Neural progenitor cell (in vitro differentiated cells): ENCODE results near the gene INSC. TPM values are rescaled to one million over a fixed set of nuclear protein-coding genes. Genes with fewer than 3 reads are reported as not detected.

ENCODE experiments used
- DNase-seq: peaks from one replicate; pipeline ENCODE4 v3.0.0-alpha.2; 2016; ENCODE audit warnings: low spot score
- H2AFZ ChIP-seq: fragments of 200-600 bp; sonication (generic); replicated peaks from 2 replicates; pipeline ENCODE4 v1.6.1; 2016; ENCODE audit warnings: antibody characterized with exemption
- H3F3A ChIP-seq: fragments of 200-600 bp; sonication (generic); 2 replicates; pipeline ENCODE4 v1.6.1; 2016; ENCODE audit warnings: antibody characterized with exemption, low read depth
- H3K27ac ChIP-seq: fragments of 200-600 bp; sonication (generic); 2 replicates; pipeline ENCODE4 v1.5.1; 2016; ENCODE audit warnings: mild to moderate bottlenecking
- H3K27me3 ChIP-seq: fragments of 200-600 bp; sonication (generic); 2 replicates; pipeline ENCODE4 v1.6.1; 2016; ENCODE audit warnings: mild to moderate bottlenecking, moderate library complexity
- H3K36me3 ChIP-seq: fragments of 200-600 bp; sonication (generic); 2 replicates; pipeline ENCODE4 v1.5.1; 2016
- H3K4me1 ChIP-seq: fragments of 200-600 bp; sonication (generic); 2 replicates; pipeline ENCODE4 v1.6.1; 2016; ENCODE audit warnings: mixed run types
- H3K4me2 ChIP-seq: fragments of 200-600 bp; sonication (generic); 2 replicates; pipeline ENCODE4 v1.6.1; 2016
- H3K4me3 ChIP-seq: fragments of 200-600 bp; sonication (generic); 2 replicates; pipeline ENCODE4 v1.5.1; 2016
- H3K79me2 ChIP-seq: fragments of 200-600 bp; sonication (generic); 2 replicates; pipeline ENCODE4 v1.6.1; 2016; ENCODE audit warnings: low read depth
- H3K9ac ChIP-seq: fragments of 200-600 bp; sonication (generic); 2 replicates; pipeline ENCODE4 v1.6.1; 2016
- H3K9me3 ChIP-seq: fragments of 200-600 bp; sonication (generic); 2 replicates; pipeline ENCODE4 v1.5.1; 2016; ENCODE audit warnings: low read depth
- H4K20me1 ChIP-seq: fragments of 200-600 bp; sonication (generic); 2 replicates; pipeline ENCODE4 v1.6.1; 2016; ENCODE audit warnings: low read depth
- H3K27ac Mint-ChIP-seq: 3 replicates; pipeline ENCODE4 v1.8.0; 2021; ENCODE audit warnings: mixed read lengths
- H3K27me3 Mint-ChIP-seq: 2 replicates; pipeline ENCODE4 v1.8.0; 2022; ENCODE audit warnings: low read depth, mild to moderate bottlenecking, inconsistent platforms, moderate library complexity, mixed read lengths; ENCODE audit not compliant: insufficient read depth
- H3K36me3 Mint-ChIP-seq: 3 replicates; pipeline ENCODE4 v1.8.0; 2021; ENCODE audit warnings: mixed read lengths
- H3K4me1 Mint-ChIP-seq: 3 replicates; pipeline ENCODE4 v1.8.0; 2021; ENCODE audit warnings: mixed read lengths
- H3K4me3 Mint-ChIP-seq: 3 replicates; pipeline ENCODE4 v1.8.0; 2021; ENCODE audit warnings: mild to moderate bottlenecking, moderate library complexity, mixed read lengths
- H3K9me3 Mint-ChIP-seq: 3 replicates; pipeline ENCODE4 v1.8.0; 2020; ENCODE audit warnings: mixed read lengths
- CTCF ChIP-seq: fragments of 200-600 bp; sonication (generic); IDR thresholded peaks from 2 replicates; pipeline ENCODE4 v1.5.1; 2017; ENCODE audit warnings: antibody characterized with exemption, mild to moderate bottlenecking
- EZH2 ChIP-seq: fragments of 200-600 bp; sonication (generic); IDR thresholded peaks from 2 replicates; pipeline ENCODE4 v1.6.1; 2017; ENCODE audit warnings: antibody characterized with exemption, mild to moderate bottlenecking, moderate library complexity
- EZH2phosphoT487 ChIP-seq: fragments of 200-600 bp; sonication (generic); IDR thresholded peaks from 2 replicates; pipeline ENCODE4 v1.6.1; 2017; ENCODE audit warnings: antibody characterized with exemption
- total RNA-seq: library from RNA; depleted of rRNA; stranded (reverse); fragments of >200 nt; gene quantifications from 2 replicates; pipeline ENCODE4 v1.2.3, GENCODE V29; 2015; ENCODE audit warnings: low replicate concordance

INSC gene
- total RNA-seq, 1 donor from 2014 or later = 0.09 TPM

DNA sequence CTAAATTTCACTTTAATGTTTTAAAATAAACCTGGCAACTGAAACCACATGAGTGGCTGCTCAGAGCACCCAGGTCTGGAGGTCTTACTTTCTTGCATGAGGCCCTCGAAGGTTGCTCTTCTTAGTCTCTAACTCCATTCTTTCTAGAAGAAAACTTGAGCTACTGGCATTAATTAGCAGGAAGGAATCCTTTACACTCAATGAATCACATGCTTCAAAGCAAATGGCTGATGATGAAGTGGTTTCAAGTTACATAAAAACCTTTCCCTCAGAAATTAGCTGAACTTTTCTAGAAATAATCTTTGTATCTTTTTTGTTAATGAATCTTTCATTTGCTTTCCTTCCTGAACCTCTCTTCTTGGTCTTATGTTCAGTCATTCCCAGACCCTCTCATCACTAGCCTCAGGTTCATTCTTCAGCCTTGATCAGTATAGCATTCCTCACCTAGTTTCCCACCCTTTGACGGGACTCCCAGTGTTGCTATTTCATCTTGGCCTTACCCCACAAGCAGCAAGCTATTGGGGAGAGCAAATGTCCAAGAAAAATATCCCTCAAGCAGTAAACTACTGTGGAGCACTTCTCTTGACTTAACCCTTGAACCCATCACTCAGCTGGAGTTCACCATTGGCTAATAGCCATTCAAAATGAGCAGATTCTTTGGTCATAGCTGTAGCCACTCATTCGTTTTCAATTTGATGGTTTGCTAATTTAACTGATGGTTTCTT lies 75.1 kb downstream of the INSC start:
- Histone ChIP-seq H3F3A (no peaks in the 10 kb centered on the region), H3K27ac (no peak overlapping the region), H2AFZ (no peak overlapping the region), H3K27me3 (no peaks in the 10 kb centered on the region), H4K20me1 (no peaks in the 10 kb centered on the region), H3K4me3 (no peak overlapping the region), H3K36me3 (no peaks in the 10 kb centered on the region), H3K4me2 (no peak overlapping the region), H3K79me2 (no peaks in the 10 kb centered on the region), H3K9me3 (no peaks in the 10 kb centered on the region), H3K4me1 (no peaks in the 10 kb centered on the region), H3K9ac (no peak overlapping the region)
- Mint-ChIP-seq H3K4me3 (no peak overlapping the region), H3K27me3 (no peaks in the 10 kb centered on the region), H3K27ac (no peak overlapping the region), H3K4me1 (peaks cover 2% of the 10 kb centered on the region), H3K9me3 (no peaks in the 10 kb centered on the region), H3K36me3 (no peaks in the 10 kb centered on the region)
- TF ChIP-seq EZH2phosphoT487 (no peak), CTCF (no peak), EZH2 (no peak)
- no peak for DNase-seq

GRCh38 chr11:15190611-15191010 lies 75.9 kb downstream of the INSC start:
- Histone ChIP-seq H3K27ac (no peak overlapping the region), H4K20me1 (no peaks in the 10 kb centered on the region), H3K27me3 (no peaks in the 10 kb centered on the region), H2AFZ (no peak overlapping the region), H3K9ac (no peak overlapping the region), H3F3A (no peaks in the 10 kb centered on the region), H3K79me2 (no peaks in the 10 kb centered on the region), H3K4me1 (no peaks in the 10 kb centered on the region), H3K9me3 (no peaks in the 10 kb centered on the region), H3K4me2 (no peak overlapping the region), H3K4me3 (no peak overlapping the region), H3K36me3 (no peaks in the 10 kb centered on the region)
- no peak for DNase-seq
- H3K27me3 Mint-ChIP-seq = no peaks in the 10 kb centered on the region
- H3K27ac Mint-ChIP-seq = no peak overlapping the region
- peaks cover 2% of the 10 kb centered on the region for H3K4me1 Mint-ChIP-seq
- H3K36me3 Mint-ChIP-seq = no peaks in the 10 kb centered on the region
- no peaks in the 10 kb centered on the region for H3K9me3 Mint-ChIP-seq
- TF ChIP-seq EZH2phosphoT487 (no peak), EZH2 (no peak), CTCF (no peak)
- no peak overlapping the region for H3K4me3 Mint-ChIP-seq

DNA sequence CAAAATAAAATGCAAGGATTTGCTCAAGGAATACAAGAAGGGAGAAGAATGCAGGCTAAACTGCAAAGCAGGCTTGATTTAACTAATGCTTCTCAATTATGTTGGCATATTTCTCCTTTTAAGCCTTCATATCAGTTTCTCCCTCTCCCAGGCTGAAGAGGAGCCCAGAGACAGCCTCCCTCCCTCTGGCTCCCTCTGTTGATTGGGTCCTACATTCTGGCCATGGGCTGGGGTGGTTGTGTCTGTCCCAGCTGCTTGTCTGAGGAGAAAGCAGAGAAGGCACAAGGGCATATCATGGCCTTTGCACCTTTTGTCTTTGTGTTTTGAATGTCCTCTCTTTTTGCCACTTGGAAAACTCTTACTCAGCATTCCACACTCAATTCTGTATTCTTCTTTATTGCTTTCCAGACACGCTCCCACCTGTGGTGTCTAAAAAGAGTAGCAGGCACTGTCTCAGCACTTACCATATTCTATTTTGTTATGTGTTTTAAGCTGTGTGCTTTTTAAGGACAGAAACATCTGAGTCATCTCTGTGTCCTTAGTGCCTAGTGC lies 77.4 kb downstream of the INSC start:
- Histone ChIP-seq H3K4me3 (no peak overlapping the region), H3K36me3 (no peaks in the 10 kb centered on the region), H3K27ac (no peak overlapping the region), H3K9ac (no peak overlapping the region), H3K4me2 (no peak overlapping the region), H2AFZ (no peak overlapping the region), H3K27me3 (no peaks in the 10 kb centered on the region), H3K9me3 (no peaks in the 10 kb centered on the region), H3K4me1 (no peaks in the 10 kb centered on the region), H3K79me2 (no peaks in the 10 kb centered on the region), H3F3A (no peaks in the 10 kb centered on the region), H4K20me1 (no peaks in the 10 kb centered on the region)
- no peak for DNase-seq
- H3K27ac Mint-ChIP-seq = no peak overlapping the region
- peaks cover 2% of the 10 kb centered on the region for H3K4me1 Mint-ChIP-seq
- TF ChIP-seq EZH2phosphoT487 (no peak), EZH2 (no peak), CTCF (no peak)
- no peaks in the 10 kb centered on the region for H3K36me3 Mint-ChIP-seq
- H3K9me3 Mint-ChIP-seq = no peaks in the 10 kb centered on the region
- no peaks in the 10 kb centered on the region for H3K27me3 Mint-ChIP-seq
- no peak overlapping the region for H3K4me3 Mint-ChIP-seq
